HS-5 (cell line): ENCODE measurements around the gene NKX1-1.
"Not testable (repeated sequence)": the region's sequence is repeated elsewhere in the genome, so short reads cannot be mapped to it uniquely, and the experiment has no call there.

ENCODE experiments used
- DNase-seq: peaks from one replicate; pipeline ENCODE4 v3.0.0-alpha.2; 2012; ENCODE audit warnings: low read depth

The NKX1-1 gene

DNA sequence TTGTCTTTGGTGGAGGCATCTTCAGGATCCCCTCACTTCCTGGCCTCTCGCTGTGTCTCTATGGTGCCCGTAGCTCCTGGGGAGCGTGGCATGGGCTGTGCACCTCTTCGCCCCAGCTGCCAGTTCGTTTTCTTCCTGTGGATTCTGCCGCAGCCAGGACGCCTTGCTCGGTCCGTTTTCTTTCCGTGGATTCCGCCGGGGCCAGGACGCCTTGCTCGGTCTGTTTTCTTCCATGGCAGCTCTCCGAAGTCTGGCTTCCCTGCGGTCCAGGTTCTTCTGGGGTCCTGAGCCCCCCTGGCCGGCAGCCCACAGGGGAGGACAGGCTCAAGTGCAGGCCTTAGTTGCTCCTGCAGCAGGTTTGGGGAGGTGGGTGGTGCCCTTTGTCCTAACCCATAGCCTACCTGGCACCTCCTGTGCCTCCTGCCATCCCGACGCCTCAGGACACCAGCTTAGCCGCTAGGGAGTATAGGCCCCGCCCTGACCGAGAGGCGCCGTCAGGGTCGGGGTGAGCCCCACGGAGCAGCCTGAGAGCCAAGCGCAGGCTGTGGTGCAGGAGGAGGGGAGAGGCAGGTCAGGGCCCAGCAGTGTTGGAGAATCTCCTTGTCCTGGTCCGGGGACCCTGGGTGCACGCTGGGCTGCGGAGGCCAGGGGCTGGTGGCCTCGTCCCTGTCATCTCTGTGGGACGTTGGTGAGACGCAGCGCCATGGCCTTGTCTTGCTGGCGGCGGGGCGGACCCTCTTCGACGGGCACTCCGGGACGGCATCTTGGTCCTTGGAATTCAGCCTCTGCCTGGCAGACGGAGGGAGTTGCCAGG lies 32.1 kb downstream of the NKX1-1 start:
- no peak for DNase-seq

DNA sequence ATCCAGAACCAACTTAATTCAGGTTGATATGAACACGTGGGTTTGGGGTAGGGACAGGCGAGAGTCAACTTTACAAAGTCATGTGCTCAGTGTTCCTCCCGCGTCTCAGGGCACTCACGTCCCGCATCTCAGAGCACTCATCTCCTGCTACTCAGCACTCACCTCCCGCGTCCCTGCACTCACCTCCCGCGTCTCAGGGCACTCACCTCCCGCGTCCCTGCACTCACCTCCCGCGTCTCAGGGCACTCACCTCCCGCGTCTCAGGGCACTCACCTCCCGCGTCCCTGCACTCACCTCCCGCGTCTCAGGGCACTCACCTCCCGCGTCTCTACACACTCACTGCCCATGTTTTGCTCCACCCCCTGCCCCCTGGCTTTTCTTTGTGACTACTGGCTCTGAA lies 33.7 kb downstream of the NKX1-1 start:
- not testable (repeated sequence) for DNase-seq

DNA sequence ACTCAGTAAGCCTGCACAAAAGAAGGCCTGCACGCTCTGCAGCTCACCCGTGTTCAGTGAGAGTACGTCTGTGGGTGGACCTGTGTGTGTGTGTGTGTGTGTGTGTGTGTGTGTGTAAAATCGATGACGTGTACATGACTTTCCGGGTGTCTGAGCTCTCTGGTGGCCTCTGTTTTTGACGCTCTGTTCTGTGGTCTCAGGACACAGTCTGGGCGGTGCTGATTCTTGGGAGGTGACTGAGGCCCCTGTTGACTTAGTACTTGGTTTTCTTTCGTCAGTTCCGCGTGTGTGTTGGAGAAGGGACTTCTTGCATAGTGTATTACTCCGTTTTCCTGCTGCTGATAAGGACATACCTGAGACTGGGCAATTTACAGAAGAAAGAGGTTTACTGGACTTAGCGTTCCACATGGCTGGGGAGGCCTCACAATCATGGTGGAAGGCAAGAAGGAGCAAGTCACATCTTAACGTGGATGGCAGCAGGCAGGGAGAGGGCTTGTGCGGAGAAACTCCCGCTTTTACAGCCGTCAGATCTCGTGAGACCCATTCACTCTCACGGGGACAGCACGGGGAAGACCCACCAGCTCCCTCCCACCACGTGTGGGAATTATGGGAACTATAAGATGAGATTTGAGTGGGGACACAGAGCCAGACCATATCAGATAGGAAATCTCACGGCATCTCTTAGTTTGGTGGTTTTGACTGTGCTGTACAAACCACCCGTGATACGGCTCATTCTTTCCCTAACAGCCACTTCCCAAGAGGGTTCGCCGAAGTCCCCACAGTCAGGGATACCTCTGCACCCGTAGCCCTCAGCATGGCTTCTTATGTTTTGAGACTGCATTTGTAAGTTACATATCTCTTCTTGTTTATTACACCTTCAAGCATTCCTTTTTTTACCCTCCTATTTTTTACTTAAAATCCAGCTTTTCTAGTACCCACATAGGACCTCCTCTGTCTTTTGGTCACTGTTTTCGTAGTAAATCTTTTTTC lies 34.8 kb downstream of the NKX1-1 start:
- DNase-seq, result no peak

DNA sequence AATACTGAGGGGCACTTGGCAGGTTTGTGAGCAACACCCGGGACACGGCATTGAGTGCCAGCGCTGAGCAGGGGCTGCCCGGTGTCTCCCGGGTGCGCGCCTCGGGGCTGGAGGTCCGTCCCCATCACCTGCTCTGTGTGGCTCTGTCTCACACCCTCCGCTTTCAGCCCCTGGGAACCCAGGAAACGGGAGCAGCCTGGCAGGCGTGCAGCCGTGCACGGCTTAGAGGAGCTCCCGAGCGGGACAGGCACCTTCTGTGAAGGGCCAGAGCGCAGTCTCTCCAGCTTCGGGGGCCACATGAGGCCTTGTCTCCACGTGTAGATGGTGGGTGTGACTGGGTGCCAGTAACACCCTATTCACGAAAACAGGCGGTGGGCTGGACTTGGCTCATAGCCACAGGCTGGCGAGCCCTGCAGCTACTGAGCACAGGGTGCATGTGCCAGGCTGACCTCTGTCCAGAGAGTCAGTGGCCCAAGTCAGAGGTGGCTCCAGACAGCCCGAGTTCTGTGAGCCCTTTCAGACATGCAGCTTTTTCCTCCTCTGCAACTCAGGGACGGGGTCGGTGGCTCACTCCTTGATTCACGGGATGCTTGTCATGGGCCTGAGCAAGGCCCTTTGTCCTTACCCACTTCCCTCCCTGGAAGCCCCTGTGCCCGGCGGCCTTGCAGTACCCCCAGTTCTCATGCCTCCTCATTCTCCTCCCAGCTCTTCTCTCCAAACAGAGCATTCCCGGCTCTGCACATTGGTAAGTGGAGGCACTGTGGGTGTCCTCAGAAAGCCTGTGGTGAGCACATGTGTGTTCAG lies 35.7 kb downstream of the NKX1-1 start:
- DNase-seq, result no peak

DNA sequence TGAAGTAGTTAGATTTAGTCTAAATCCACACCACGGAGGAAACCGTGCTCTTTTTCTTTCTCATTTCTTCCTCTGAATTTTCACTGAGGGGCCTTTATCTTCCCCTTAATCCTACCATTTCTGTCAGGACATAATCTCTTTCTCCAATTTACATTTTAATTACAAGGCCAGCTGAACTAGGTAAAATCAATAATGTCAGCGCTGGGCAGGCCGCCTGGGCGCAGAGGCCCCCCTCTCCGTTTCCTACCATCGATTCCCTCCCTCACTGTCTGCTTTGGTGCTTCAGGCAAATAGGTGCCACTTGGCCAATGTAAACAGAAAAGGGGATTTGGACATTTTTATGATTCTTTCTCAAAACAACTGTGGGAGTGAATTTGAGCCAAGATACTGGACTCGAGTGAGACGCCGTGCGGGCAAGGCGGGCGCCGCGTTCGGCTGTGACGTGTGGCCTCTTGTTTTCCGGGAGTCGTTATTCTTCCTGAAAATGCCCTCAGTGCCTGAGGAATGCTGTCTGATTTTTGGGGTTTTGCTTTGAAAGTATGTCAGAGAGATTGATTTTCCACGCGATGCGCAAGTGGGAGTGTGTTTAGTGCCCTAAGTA lies 36.7 kb downstream of the NKX1-1 start:
- no peak for DNase-seq

DNA sequence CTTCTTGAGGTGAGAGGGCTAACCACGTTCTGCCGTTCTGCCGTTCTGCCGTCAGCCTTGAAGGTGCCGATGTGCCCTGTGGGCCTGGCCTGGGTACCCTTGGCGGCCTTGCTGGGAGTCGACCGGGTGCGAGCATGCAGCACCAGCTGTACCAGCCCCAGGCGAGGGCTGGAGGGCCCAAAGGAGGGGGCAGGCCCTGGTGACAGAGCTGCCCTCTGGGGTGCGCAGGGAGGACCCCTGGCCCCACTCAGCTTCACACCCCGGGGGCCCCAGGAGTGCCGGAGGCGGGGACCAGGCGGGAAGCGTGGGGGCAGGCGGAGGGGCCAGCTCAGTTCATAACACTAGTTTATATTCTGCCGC lies 37.2 kb downstream of the NKX1-1 start:
- no peak for DNase-seq

DNA sequence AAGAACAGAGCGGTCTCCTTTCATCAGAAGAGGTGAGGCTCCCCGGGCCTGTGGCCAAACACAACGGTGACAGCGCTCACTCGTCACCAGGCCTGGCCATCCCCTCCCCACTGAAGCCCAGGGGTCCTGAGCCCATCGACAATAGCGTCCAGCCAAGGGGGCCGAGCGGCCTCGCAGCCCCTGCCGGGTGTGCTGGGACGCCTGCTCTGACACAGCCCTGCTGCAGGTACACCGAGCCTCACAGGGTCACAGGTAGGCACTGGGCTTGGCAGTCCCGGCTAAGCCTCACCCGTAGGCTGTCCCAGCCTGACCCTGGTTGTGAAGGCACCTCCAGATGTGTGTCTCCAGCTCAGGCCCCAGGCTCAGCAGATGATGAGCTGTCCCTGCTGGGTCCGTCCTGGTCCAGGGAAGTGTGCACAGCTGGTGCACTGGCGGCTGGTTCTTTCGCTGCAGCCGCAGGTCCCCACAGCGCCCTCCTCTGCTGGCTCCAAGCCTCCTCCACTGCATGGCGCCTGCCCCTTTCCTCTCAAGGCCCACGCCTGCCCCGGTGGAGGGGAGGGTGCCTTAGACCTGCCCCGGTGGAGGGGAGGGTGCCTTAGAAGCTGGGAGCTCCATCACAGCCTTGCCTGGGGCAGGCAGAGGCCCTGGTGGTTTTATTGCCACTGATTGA lies 37.7 kb downstream of the NKX1-1 start:
- no peak for DNase-seq

DNA sequence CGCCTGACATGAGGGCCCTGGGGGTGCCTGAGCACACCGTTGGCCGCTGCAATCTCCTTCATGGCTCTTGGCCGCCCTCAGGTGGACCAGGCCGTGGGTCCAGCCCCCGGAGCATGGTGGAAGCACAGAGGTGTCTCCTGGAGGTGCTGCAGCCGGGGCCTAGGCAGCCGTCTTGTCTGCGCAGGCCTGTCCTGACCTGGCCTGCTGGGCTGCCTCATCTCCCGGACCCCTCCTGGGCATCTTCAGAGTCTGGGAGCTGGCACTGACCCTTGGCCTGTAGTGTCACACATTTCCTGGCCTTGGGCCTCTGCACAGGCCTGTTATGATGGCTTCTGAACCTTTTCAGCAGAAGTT lies 38.3 kb downstream of the NKX1-1 start:
- DNase-seq, result no peak

DNA sequence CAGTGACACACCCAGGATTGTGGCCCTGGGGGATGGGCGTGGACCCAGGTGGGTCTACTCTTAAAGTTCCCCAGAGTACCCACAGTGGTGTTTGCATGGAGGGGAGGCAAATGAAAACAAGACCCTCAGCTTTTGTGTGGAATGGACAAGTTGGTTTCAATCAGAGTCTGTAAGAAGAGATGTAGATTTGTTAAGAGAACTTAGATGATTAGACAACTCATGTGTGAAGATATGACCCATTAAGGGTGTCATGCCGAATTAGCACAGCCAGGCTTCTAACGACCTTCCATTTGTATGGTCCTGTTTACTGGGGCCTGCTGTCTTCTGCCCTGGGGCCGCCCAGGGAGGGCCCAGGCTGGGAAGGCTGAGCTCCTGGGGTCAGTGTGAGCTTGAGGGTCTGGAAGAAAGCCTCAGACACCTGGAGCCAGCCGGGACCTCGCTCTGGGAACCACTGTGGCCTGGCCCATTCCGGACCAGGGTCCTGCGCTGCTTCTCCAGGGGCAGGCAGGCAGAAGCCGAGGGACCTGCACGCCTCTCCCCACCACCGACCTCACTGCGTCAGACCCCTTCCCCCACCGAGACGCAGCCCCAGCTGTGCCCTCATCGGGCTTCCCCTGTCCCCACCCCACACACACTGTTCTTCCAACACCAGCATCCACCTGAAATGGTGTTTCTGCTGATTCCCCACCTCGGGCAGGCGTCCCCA lies 38.9 kb downstream of the NKX1-1 start:
- DNase-seq, result no peak

DNA sequence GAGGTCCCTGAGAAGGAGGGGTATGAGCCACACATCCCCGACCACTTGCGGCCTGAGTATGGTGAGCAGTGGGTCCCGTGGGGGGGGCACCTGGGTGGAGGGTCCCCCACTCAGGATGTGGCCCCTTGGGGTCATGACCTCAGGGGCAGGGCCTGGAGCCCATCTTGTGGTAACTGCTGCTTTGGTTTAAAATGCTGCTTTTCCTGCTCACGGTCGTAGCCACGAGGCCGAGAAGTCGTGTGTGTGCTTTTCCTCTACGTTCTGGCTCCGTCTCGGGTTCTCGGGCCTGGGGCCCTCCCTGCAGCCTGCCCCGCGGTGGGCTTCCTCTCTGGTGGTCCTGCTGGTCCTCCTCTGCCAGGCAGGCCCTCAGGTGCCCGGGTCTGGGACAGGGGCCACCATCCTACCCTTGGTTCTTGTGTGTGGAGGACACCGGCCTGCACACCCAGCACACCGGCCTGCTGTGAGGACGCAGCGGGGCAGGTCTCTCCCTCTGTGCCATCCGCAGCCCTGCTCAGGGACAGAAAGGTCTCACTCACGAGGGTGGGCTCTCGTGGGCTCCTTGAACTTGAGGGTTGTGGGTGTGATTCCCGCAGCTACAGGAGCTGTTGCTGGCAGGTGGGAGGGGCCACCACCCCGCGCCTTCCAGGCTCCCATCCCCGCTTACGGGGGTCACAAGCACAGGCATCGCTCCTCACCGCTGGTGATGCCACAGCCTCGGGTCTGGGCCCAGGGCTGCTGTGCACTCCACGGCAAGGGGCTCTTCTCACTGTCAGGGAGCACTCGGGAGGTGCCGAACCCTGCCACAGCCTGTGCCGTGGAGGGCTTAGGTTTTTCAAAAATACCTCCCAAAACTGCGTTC lies 39.6 kb downstream of the NKX1-1 start:
- no peak for DNase-seq

DNA sequence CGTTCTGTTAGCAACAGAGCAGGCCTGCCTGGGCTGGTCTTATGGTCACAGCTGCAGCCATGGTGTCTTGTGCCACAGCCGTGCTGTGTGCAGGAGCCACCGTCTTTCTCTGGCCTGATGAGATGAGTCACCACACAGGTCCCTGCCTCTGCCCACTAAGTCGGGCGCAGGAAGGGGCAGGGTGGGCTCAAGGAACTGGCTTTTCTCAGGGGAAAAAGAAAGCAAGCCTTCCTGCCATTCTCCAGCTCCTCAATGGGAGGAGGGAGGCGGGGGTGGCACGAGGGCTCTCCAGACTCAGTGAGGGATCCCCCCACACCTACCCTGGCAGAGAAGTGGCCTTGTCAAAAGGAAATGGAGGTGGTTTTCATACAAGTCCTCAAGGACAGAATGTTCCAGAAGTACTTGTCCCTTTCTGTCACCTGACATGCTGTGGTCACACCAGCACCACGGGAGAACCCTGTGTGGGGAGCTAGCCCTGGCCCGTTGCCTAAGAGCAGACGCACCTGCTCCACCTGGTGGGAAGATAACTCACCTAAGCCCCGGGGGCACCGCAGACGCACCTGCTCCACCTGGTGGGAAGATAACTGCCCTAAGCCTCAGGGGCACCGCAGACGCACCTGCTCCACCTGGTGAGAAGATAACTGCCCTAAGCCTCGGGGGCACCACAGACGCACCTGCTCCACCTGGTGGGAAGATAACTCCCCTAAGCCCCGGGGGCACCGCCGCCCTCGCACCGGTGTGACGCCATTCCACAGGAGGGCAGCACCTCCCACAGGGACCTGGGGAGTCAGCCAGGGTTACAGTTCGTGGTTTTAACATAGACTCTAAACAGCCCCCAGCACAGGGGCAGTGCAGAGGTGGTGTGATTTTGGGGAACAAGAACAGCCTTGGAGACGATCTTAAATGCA lies 40.7 kb downstream of the NKX1-1 start:
- DNase-seq, result no peak

DNA sequence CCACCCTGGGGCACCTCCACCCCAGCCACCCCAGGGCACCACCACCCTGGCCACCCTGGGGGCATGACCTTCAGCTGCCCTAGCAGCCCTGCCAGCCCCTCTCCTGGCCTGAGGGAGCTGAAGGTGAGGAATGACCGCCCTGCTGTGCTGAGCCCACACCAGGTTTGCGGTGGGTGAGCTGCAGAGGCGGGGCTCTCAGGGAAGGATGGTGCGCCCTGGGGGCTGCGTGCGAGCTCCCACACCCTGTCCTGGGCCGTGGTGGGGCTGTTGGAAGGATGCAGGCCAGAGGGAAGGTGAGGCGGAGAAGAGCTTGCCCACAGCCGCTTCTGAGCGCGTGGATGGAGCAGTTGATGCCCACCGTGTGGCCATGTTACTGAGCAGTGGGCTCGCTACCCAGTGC lies 41.5 kb downstream of the NKX1-1 start:
- no peak for DNase-seq

DNA sequence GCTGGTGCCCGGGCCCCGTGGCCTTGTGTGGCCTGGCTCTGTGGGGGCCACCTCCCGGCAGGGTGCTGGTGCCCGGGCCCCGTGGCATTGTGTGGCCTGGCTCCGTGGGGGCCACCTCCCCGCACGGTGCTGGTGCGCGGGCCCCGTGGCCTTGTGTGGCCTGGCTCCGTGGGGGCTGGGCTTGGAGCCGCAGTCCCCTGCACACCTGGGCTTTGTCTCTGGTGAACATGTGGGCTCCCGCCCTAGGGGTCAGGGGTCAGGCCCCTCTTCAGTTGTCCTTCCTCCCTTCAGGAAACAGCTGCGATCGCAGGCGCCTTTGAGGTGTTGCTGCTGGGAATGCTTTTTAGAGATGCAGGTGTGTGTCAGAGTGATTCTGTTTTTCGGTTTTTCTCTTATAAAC lies 42.0 kb downstream of the NKX1-1 start:
- no peak for DNase-seq

DNA sequence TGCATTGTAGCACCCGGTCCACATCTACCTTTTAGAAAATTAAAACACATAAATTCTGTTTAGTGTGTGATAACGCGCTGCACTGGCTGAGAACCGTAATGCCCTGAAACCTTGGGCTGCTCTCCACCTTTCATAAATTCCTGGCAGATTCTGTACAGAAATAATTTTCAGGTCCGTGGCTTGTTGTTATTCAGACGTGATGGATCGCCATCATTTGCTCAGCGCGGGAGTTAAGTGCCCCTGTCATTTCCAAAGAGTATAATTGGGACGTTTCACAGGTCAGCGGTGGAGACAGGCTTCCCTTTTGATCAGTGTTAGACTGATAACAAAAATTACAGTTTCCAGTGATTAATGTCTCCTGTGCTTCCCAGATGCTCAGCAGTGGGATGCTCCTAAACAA lies 42.7 kb downstream of the NKX1-1 start:
- no peak for DNase-seq

DNA sequence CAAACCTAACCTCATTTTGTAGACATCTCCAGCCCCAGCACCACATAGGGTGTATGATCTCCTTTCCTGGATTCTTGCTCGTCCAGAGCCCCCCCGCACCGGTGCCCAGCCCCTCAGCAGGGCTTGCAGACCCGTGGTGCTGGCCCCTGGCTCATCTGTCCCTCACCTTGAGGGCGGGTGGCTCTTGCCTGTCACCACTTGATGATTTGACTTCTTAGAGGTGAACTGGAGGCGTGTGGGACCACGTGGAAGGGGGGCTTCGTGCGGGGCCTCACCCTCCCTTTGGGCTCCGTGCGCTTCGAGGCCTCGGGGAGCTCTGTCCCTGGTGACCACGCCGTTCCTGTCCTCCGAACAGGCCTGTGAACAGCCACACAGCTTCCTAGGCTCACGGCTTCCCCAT lies 43.7 kb downstream of the NKX1-1 start:
- DNase-seq, result no peak

DNA sequence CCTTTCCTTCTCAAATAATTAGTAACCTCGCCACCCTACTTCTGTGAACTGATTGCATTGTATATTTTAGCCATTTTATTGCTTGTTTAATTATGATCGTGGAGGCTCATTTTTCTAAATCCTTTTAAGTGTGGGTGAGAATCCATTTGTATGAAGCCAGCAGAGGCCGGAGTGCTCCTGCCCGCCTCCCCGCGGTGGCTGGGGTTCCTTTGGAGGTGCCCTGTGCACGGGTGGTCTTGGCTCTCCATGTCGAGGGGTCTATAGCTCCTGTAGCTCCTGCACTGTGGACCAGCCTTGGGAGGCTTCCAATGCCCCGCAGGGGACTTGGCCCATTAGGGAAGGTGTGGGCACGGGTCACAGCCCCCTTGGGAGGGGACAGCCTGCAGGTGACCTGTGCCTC lies 44.2 kb downstream of the NKX1-1 start:
- DNase-seq, result no peak

DNA sequence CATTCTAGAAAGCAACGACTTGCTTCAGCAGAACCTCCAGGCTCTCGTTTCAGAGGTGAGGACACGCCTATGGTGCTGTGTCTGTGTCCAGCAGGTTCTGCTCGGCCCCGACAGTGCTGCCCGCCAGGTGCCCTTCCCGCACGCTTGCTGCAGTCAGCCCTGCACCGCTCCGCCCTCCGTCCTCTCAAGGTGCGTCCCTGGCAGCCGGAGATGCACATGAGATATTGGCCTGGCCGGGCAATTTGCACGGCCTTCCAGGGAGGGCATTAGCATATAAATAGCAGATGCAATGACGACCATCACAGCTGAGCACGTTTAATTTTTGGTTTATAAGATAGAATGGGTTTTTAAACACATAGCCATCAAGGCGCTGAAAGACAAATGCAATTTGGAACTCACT lies 44.8 kb downstream of the NKX1-1 start:
- DNase-seq, result no peak

DNA sequence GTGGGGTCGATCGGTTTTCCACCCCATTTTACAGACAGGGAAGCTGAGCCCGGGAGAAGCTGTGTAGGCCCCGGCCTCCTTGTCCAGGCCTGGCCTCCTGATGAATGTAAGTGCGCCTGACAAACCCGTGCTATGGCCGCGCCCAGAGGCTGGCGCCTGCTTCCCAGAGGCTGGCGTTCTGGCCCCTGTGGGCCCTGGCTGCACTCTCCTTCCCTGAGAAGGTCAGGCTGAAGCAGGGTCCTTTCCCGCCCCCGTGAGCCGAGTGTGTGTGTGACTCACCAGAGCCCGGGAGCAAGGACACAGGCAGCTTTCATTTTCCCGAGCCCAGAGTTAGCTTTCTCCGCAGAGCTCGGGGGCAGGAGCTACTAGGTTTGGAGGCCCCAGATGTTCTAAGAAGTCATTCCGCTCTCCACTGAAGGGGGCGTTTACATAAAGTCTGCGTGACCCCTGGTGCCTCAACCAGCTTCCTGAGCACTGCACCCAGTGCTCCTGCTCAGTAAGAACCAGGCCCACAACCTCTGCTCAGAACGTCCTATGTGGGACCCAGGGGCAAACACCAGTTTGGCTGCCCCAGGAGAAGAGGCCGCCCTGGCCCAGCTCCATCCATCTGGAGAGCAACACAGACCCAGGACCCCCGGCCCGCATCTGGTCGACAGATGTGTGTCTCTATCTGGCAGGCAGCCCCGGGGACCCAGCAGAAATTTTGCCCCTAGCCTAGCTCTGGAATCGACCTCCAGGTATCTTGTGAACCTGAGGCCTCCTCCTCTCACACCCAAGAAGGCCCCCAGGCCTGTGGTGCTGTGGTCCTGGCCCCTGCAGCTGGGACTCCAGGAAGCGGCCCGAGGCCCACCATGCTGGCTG lies 45.6 kb downstream of the NKX1-1 start:
- DNase-seq, result no peak
